Stimulated activated CD4-positive, alpha-beta T cell treated with anti-CD3 and anti-CD28 coated beads, Interleukin-1b, Interleukin-23, amount 100 ng/mL, for 24 hours (primary cell): Measurements from ENCODE around the gene RIPK1.
"Not testable (repeated sequence)": the region's sequence is repeated elsewhere in the genome, so short reads cannot be mapped to it uniquely, and the experiment has no call there.

ENCODE experiments used
- DNase-seq, 4 experiments: peaks; one replicate each; pipeline ENCODE4 v3.0.0-alpha.2; 2020; ENCODE audit warnings: low read depth in 4 of 4, low spot score in 1 of 4

The RIPK1 gene

DNA sequence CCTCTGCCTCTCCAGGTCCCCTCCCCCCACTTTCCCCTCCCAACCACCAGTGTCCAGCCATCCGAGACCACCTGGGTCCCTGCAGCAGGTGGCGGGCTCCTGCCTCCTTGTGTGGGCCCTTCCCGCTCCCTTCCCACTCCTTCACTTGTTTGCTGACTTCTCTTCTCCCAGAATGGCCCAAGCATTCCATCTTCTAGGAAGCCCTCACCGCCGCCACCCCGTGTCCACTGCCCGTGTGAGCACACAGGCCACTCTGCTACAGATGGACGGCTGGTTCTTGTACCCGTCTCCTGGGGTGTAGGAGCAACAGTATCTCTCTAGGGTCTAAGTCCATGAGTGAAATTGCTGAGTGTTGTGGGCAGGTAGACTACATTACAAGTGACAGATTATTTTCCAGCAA, 65.2 kb downstream of the RIPK1 start:
- DNase-seq = no peak

DNA sequence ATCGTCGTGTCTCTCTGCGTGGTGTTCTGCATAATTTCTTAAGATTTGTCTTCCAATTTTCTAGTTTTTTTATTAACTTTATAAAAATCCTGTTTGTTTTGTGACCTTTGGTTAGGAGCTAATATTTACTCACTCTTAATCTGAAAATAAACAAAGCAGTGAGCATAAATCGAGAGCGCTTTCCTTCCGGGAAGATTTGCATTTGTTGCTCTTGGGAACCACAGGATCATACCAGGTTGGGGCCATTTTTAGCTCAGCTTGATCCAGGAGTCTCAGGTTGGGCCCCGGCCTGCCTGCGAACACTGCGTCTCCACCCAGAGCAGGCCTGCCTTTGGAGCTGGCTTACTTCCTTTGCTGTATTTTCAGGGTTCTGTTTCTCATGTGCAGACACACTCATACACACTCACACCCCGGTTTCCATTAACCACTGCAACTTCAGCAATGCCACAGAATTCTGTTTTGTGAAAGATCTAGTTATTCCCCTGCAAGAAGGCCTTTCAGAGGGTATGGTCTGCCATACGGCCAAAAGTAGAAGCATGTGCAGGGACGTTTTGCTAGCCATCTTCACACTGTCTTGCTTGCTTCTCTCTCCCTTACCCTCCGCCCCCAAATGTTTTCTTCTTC, 67.5 kb downstream of the RIPK1 start:
- no peak for DNase-seq

DNA sequence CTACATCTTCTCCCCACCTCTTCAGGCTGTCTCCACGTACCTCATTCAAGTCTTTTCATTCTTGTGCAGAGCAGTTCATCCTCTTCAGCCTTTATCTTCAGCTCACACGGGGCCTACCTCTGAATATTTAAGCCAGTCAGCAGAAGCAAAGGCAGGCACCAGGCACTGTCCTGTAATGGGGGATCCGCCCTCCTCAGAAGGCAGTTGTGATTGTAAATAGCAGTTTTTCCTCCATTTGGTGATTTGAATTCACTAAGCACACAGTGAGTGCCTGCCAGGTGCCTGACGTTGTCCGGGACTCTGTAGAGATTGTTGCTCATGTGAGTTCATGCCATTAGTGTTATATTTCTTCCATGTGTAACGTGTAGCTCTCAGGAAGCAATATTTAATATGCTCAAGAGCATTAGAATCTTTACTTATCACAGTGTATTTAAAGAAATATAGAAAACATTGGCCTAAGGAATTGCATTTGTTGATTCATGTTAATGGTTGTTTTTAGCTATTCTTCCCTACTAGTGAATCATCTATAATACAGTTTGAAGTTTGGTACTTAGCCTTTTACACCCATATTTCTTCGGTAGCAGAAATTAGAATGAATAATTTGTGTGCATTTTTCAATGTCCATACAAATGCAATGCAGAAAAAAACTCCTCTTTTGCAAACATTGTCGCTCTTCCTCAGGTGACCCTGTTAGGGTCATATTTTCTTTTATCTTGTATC, 68.2 kb downstream of the RIPK1 start:
- DNase-seq = no peak

DNA sequence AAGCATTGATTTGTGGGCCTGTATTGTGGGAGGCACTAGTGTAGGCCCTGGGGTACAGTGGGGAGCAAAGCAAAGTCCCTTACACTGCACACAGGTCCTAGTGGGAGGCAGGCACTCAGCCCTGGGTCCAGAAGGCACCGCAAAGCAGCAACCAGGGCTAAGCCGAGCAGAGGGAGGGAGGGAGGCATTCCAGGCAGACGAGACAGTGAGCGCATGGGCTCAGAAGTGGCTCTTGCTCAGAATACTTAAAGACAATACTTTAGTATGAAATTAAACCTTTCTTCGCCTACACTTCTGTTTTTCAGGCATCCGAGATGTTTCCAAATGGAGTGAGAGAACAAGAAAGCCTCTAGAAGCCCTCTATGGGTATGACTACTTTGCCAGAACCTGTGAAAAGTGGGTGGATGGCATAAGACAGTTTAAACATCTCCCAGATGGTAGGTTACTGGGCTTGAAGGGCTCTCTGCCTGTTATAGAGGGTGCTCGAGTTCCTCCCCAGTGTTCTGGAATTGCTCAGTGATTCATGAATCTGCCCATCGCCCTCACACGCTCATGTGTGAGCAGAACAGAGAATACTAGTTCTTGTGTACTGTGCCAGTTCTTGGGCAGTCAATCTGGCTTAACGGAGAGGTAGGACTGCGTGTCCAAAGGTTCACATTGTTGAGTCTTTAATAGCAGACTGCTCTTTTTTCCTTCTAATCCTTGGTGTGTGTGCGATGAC, 68.9 kb downstream of the RIPK1 start:
- no peak for DNase-seq

DNA sequence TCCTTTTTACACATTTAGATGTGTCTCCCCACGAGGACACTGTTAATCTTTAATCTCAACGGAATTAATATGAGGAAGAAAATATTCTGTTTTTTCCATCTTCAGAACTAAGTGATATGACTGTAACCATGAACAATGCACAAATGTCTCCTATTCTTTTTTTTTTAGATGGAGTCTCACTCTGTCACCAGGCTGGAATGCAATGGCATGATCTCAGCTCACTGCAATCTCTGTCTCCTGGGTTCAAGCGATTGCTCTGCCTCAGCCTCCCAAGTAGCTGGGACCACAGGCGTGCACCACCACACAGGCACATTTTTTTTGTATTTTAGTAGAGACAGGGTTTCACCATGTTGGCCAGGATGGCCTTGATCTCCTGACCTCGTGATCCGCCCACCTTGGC, 69.6 kb downstream of the RIPK1 start:
- not testable (repeated sequence) for DNase-seq

DNA sequence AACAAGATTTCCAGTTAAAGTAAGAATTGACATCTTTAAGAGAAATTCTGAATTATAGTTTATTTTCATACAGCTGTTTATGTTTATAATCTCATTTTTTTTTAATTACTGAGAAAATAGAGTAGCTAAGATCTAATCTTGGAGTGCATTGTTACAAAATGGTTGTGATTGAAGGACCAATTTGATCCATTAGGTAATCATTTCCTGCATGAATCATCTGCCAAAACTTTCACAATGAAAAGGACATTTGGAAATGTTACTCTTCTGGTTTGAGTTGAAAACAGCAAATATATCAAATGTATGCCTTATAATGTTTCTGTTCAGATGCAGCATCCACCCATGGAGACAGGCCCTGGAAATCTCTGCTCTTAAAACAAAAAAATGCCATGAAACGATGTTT, 70.0 kb downstream of the RIPK1 start:
- no peak for DNase-seq

DNA sequence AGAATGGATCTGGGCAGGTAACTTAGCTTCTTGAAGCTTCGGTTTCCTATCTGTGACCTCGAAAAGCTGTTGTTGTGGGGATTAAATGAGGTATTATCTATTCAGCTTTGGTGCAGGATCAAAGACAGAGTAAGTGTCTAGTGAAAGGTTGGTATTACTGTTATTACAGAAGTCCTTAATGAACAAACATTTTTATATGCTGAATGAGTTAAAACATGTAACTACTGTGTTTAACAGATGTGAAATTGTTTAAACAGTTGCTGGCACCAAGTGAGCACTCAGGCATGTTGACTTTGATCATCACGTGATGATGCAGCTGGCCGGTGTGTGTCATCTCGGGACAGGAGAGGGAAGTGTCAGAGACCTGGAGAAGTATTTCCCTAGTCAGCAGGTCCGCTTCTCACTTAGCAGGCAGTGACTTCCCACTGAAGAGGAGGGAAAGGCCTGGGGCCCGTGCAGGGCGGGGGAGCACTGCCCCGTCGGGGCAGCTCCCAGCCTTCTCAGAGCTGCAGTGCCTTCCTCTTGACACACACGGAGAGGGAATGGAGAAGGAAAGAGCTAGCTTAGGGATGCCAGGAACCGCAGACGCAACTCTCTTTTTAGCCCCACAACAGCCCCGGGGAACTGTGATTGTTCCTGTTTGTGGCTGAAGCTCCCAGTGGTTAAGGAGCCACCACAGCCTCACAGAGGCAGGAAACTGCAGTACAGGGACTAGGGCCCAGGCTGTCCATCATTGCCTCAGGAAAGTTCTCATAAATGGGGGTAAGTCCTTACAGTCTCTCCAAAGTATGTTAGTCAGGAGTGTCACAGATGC, 71.0 kb downstream of the RIPK1 start:
- DNase-seq = no peak

DNA sequence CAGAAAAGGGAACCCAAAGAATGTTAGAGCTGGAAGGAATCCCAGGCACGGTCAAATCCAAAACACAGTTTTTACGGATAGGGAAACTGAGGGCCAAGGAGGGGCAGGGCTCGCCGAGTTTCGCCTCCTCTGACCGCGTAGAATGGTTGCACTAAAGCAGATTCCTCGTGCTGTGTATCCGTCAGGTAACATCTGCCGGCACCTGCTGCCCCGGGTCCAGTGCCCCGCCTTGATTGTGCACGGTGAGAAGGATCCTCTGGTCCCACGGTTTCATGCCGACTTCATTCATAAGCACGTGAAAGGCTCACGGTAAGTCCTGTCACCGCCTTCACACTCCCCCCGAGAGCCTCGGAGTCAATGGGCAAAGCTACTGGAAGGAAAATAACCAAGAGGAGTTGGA, 71.9 kb downstream of the RIPK1 start:
- DNase-seq = no peak

DNA sequence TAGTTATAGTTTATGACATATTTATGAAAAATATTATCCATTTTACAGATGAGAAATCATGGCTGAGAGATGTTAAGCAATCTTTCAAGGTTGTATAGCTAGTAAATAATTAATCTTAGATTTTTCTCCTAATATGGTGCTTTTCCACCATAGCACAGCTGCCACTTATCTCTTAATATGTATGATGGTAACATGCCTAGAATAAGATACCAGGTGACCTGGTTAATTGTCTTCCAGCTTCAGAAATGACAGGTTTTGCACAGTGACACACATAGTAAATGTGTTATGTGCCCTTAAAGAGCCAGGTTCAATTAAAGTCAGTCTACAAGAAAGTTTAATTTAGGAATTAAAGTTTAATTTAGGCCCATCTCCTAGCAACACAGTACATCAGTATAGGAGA, 74.2 kb downstream of the RIPK1 start:
- no peak for DNase-seq

DNA sequence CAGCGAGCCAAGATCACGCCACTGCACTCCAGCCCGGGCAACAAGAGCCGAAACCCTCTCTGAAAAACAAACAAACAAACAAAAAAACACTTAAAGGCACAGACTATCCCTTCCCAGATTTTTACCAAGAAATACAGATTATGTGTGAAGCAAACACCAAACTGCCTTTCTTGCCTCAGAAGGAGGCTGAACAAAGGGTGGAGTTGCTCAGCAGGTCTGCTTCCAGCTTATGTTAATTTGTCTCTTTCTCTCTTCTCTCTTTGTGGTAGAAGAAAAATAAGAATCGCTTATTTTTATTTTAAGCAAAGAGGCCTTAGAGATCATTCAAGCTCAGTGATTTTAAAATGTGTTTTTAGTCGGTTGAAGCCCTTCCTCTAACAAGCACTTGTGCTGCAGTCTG, 74.9 kb downstream of the RIPK1 start:
- no peak for DNase-seq

DNA sequence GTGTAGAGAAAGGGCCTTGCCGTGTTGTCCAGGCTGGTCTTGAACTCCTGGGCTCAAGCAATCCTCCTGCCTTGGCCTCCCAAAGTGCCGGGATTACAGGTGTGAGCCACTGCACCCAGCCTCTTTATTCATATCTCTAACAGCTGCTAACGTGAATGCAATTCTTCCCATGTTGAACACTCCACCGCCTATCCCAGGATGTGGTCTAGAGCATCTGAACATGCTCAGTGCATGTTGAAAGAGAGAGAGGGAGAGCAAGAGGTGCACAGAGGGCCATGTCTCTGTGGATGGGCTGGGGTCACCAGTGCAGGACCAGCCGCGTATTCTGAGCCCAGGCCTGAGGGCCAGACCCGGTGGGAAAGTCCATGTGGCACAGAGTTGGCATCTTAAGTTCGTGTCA, 76.3 kb downstream of the RIPK1 start:
- no peak for DNase-seq

DNA sequence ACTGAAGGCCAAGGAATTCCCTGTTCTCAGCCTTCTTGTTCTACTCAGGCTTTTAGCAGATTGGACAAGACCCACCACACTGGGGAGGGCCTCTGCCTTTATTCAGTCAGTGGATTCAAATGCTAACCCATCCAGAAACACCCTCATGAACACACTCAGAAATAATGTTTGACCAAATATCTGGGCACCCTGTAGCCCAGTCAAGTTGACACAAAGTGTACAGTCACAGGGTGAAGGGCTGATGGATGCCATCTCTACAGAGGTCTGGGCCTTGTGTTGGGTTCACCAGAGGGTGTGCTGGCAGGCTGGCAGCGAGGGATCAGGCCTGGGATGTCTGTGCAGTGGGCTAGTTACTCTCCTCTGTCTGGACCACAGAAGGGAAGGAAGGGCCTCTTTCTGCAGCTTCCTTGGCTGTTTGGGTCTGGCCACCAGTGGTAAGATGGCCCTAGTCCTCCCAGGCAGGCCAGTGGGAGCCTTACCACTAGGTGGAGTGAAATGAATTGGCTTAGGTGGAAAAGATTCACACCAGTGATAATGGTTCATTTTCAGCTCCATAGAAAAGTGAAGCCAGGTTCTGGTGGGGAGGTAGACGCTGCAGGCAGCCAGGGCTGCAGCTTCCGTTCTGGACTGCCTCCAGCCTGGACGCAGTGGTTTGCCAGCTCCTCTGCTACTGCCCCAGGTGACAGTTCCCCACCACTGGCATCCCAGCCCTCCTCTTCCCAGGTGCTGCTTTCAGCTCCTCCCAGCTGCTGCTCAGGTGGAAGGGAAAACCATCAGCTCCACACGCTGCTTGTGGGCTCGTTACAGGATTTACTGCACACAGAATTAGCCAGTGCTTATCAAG, 79.8 kb downstream of the RIPK1 start:
- no peak for DNase-seq

DNA sequence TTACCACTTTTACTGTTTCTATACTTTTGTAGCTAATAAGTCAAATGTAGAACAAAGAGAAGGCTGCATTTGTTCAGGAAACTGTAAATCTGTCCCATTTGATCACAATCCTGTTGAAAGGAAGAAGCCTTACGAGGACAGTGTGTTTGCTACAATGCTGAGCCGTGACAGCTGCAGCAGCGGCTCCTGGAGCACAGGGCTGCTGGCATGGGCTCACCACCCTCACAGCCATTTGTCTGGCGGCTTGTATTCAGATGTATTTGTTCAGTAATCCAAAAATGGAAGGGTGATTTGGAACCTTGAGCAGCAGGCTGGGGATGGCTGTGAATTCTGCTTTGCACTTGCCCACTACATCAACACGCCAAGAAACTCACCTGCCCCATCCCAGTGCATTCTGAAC, 83.4 kb downstream of the RIPK1 start:
- DNase-seq = no peak

DNA sequence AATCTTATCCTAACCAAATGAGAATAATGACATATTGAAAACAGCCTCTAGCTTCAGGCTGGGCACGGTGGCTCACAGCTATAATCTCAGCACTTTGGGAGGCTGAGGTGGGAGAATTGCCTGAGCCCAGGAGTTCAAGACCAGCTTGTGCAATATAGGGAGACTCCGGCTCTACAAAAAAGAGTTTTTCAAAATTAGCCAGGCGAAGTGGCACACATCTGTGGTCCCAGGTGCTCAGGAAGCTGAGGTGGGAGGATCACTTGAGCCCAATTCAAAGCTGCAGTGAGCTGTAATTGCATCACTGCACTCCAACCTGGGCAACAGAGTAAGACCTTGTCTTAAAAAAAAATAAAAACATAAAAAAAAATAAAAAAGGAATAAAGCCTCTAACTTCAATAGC, 84.4 kb downstream of the RIPK1 start:
- DNase-seq = no peak

DNA sequence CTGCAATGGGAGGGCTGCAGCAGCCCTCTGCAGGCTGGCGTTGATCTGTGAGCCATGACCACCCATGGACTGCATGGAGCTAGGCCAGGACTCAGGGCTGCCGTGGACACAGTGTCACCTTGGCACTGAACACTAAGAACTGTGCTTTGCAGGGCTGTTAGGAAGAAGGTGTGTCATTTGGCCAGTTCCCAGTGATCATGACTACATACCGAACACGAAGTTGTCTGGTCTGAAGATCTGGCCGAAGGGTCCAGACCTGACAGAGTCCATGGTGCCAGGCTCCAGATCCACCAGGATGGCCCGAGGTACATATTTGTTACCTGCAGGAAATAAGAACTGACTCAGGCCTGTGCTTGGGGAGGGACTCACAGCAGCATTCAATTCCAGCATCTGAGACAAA, 87.1 kb downstream of the RIPK1 start:
- not testable (repeated sequence) for DNase-seq

DNA sequence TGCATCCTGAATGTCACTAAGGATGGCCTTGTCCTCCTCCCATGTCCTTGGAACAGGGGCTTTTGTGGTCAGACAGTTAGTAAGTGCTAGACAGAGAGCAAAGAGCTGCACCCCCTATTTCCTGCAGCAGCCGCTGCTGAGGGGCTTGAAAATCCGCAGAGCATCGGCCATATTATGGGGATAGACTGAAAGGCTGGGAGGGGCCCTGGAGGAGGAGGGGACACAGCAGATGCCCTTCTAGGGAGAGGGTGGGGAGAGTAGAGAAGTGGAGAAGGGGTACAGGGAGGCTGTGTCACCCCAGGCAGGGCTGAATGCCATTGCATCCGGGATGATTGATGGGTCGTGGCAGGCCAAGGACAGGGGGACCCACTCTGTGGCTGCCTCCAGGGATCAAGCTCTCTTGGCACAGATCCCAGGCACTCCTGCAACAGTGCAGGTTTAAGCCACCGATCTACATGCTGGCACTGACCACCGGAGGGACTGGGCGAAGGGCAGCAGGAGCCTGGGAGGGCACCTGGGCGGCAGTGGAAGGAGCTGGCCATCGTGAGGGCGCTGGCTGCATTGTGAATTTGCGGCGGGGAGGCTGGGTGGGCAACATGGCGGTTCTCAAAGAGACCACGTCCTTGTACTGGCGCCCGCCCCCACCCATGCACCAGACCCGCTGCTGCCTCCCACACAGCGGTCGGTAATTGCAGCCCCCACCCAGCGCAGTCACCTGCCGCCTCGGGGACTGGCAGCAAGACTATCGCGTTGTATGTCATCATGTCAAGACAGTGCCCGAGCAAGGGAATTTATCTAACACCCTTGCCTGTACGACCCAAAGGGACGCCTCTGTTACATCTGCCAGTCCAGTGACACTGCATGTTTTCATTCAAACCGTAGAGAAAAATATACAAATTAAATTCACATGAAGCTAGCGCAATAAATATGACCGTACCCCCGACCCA, 88.2 kb downstream of the RIPK1 start:
- not testable (repeated sequence) for DNase-seq

DNA sequence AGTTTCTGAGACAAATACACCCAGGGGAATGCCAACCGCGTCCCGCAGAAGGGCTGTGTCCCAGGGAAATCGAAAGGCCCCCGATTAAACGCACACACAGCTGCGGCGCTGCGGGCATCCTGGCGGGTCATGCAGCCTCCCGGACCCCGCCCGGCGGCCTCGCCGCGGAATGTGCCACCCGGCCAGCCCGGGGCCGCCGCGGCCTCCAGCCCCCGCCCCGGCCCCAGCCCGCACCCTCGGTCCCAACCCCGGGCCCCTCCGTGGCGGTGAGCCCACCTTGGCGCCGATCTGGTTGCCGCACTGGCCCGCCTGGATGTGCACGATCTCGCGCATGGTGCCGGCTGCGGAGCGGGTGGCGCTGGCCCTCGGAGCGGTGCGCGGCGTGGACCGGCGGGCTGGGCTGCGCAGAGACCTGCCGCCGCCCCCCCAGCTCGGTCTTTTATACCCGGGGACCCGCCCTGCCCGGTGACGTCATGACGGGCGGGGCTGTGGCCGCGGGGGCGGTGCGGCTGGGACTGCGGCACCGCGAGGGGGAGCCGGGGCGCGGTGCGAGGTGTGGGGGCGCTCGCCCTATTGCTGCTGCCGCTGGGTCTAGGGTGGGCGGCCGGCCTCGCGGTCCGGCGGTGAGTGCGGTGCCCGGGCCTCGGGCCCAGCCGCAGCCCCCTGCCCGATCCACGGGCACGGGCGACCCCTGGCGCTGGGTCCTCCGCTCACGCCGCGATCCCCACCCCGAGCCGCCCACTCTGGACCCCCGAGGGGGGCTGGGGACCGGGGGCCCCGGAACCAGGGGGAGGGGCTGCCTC, 89.0 kb downstream of the RIPK1 start, which contains the start of gene TUBB2A:
TSS of gene TUBB2A (minus strand) at position 414 of the 803 bp plus-strand sequence. CDS start at position 333, 81 bp downstream.
- DNase-seq = peak; percentile 55 to 82 (median 76)
